HG03571 (cell line): ENCODE data around the gene LRP4.
"Not testable (repeated sequence)": the region's sequence is repeated elsewhere in the genome, so short reads cannot be mapped to it uniquely, and the experiment has no call there.

Experiments
- ATAC-seq: cut with Tn5 transposase; IDR thresholded peaks from one replicate; pipeline ENCODE4 v1.9.1; 2021; ENCODE audit not compliant: unreplicated experiment

The LRP4 gene, protein sequence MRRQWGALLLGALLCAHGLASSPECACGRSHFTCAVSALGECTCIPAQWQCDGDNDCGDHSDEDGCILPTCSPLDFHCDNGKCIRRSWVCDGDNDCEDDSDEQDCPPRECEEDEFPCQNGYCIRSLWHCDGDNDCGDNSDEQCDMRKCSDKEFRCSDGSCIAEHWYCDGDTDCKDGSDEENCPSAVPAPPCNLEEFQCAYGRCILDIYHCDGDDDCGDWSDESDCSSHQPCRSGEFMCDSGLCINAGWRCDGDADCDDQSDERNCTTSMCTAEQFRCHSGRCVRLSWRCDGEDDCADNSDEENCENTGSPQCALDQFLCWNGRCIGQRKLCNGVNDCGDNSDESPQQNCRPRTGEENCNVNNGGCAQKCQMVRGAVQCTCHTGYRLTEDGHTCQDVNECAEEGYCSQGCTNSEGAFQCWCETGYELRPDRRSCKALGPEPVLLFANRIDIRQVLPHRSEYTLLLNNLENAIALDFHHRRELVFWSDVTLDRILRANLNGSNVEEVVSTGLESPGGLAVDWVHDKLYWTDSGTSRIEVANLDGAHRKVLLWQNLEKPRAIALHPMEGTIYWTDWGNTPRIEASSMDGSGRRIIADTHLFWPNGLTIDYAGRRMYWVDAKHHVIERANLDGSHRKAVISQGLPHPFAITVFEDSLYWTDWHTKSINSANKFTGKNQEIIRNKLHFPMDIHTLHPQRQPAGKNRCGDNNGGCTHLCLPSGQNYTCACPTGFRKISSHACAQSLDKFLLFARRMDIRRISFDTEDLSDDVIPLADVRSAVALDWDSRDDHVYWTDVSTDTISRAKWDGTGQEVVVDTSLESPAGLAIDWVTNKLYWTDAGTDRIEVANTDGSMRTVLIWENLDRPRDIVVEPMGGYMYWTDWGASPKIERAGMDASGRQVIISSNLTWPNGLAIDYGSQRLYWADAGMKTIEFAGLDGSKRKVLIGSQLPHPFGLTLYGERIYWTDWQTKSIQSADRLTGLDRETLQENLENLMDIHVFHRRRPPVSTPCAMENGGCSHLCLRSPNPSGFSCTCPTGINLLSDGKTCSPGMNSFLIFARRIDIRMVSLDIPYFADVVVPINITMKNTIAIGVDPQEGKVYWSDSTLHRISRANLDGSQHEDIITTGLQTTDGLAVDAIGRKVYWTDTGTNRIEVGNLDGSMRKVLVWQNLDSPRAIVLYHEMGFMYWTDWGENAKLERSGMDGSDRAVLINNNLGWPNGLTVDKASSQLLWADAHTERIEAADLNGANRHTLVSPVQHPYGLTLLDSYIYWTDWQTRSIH (N-terminal part only)

DNA sequence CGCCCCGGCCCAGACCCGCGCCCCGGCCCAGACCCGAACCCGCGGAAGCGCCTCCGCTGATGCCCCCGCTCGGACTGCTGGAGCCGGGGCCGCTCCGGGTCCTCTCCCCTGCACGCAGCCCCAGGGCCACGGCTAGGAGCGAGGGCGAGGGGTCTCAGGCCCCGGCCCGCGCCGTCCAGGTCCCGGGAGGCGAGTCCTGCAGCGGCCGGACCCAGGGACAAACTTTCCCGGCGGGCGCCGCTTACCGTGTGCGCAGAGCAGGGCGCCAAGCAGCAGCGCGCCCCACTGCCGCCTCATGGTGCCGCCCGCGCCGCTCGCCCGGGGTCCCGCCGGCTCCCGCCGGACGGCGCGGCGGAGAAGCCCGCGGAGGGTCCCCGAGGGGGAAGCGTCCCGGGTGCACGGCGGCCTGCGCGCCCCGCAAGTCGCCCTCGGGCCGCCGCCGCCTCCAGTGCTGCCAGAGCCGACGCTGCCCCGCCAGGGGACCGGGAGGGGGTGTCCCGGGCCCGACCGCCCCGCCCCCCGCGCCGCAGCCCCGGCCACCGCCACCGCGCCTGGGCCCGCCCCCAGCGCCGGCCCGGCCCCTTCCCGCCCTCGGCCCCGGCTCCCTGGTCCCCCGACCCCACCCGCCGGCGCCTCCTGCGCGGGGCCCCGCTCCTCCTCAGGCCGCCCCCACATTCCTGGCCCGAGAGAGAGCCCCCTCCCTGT, at the start of gene LRP4:
Gene LRP4, minus strand, starts transcription at position 468 of the 705 bp plus-strand sequence. Its CDS starts 171 bp downstream, at position 297.
- no peak for ATAC-seq

GRCh38 chr11:46967962-46968361, 49.6 kb upstream of the LRP4 start:
- ATAC-seq = no peak

DNA sequence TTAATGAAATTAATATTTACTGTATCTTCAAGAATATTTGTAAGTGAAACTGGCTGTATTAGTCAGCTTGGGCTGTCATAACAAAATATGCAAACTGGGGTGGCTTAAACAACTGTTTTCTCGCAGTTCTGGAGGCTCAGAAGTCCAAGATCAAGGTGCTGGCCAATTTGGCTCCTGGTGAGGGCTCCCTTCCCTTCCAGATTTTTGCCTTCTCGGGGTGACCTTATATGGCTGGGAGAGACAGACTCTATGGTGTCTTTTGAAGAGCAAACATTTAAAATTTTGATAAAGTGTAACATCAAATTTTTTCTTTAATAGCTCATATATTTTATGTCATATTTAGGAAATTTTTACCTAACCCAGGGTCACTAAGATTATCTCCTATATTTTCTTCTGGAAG, 48.4 kb upstream of the LRP4 start:
- no peak for ATAC-seq

DNA sequence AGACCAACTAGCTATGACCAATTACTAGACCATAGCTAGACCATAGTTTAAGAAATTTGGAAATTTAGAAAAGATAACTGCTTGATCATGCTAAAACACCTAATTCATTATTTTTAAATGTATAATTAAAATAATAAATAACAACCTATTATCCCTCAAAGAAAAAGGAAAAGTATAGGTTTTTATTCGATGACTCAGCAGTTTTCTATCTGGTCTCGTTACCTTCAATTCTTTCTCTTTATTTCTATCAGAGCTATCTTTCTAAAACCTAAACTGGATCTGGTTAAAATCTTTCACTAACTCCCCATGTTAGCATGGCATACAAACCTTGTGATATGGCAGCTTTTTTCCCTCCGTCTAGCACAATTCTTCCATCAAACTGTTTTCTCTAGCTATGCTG, 45.5 kb upstream of the LRP4 start:
- ATAC-seq = no peak

DNA sequence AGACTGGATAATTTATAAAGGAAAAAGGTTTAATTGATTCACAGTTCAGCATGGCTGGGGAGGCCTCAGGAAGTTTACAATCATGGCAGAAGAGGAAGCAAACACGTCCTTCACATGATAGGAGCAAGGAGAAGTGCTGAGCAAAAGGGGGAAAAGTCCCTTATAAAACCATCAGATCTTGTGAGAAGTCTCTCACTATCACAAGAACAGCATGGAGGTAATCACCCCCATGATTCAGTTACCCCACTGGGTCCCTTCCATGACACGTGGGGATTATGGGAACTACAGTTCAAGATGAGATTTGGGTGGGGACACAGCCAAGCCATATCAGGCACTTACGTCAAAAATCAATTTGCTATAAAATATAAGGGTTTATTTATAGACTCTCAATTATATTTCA, 43.5 kb upstream of the LRP4 start:
- ATAC-seq = not testable (repeated sequence)

DNA sequence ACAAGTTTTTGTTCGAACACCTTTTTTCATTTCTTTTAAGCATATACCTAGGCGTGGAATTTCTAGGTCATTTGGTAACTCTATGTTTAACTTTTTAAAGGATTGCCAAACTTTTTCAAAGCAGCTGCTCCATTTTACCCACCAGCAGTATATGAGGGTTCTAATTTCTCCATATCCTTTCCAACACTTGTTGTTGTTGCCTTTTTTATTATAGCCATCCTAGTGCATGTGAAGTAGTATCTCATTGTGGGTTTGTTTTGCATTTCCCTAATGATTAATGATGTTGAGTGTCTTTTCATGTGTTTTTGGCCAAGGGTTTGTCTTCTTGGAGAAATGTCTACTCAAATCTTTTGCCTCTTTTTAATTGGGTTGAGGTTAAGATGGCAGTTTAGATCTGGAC, 42.7 kb upstream of the LRP4 start:
- ATAC-seq = no peak

DNA sequence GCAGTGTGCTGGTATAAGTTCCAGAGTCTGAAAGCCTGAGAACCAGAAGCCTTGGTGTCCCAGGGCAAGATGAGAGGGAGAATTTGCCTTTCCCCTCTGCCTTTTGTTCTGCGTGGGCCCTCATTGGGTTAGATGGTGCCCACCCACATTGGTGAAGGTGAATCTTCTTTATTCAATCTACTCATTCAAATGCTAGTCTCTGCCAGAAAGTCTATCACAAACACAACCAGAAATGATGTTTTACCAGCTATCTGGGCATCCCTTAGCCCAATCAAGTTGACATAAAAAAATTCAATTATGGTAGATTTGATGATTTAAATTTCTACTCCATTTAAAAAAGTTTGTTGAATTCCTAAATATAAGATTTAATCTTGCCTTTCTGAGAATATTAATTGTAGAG, 40.4 kb upstream of the LRP4 start:
- no peak for ATAC-seq

GRCh38 chr11:46953093-46953492, 34.7 kb upstream of the LRP4 start:
- ATAC-seq = no peak

DNA sequence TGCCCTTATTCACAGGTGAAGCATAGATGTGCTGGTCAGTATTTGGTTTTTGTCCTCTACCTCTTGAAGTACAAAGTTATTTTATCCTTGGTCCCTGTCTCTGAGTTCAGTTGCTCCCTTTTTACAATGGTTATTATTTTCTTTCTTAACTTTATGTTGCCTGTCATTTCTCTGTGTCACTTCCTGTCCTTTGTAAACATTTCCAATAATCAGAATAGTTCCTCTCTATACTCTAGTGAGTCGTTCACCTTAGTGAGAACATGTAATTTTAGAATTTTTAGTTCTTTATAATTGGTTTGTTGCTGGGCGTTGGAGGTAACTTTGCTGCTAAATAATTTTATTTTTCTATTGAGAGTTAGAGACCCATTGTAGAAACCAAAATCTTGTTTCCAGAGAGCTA, 34.2 kb upstream of the LRP4 start:
- ATAC-seq = no peak

DNA sequence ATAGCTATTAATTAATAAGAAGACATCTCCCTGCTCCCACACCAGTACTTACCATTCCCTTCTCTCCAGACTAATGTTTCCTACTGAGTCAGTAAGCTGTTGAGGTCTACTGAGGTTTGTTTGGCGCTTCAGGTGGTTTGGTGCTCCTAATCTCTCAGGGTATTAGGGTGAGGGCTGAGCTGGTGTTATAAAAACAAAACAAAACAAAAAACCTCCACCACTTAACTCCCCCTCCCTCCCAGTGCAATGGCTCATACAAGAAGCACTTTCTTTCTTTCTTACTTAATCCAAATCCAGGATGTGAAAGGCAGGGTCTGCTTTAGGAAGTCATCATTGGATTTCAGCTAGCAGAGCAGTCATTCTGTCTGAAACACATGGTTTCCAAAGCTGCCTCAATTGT, 33.5 kb upstream of the LRP4 start:
- ATAC-seq = no peak

DNA sequence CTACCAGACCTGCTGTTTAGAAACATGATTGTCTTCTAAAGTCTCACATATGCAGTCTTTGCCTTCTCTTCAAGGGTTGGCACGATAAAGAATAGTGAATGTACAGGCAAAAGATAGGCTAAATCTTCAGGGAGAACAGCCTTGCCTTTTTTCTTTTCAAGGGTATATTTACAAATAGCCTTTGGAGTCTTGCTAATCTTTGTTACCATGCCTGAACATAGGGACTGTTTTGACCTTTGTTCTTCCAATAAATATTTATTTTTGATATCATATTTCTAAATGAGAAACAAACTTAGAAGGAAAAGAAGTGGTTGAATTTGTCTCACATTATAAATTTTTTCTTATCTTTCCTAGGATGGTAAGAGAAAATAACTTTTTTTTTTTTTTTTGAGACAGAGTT, 30.9 kb upstream of the LRP4 start:
- ATAC-seq = no peak

GRCh38 chr11:46948378-46949131, 30.2 kb upstream of the LRP4 start:
- no peak for ATAC-seq

GRCh38 chr11:46947399-46948077, 29.2 kb upstream of the LRP4 start:
- ATAC-seq = no peak

DNA sequence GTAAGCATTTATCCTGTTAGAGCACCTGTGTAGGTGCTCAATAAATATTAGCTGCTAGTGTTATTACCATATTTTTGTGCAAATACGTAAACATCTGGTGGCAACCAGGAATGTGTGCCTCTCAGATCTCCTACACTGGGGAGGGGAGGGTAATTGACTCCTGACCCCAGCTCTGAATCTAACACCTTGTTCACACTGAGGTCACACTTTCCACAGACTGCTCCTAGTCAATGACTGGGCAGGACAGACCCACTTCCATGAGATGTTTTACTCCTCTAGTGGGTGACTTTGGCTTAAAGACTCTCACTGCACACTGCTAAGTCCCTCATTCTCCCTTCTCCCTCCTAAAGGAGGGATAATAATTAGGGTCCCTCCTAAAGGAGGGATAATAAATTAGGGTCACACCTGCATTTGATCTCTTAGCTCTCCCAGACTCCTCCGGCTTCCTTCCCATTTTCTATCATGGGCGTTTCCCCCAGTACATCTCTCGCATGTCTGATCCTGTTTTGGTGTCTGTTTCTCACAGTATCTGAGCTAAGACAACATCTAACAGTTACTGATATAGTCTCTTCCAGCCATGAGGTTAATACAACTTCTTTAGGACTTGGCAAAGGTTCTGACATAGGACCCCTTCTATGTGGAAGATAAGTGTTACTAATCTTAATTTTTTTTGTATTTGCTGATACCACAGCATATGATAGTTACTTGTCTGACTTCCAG, 26.2 kb upstream of the LRP4 start:
- no peak for ATAC-seq

GRCh38 chr11:46942172-46942571, 23.8 kb upstream of the LRP4 start:
- ATAC-seq = no peak

GRCh38 chr11:46936138-46937110, 18.1 kb upstream of the LRP4 start, which contains the start of gene CSTPP1:
Gene CSTPP1 (plus strand): TSS chr11:46936761. CDS start chr11:46936806, 45 bp downstream.
- ATAC-seq = peak; percentile 89

- no peak for ATAC-seq
Observed at GRCh38 chr11:46930089-46930488, 11.7 kb upstream of the LRP4 start.
